ENCODE data around the gene PFDN2. TPM values are rescaled to one million over a fixed set of nuclear protein-coding genes. Genes with fewer than 3 reads are reported as not detected.

Gene PFDN2
- polyA plus RNA-seq, 4 donors, result 64.7 to 90.0 (median 71.0) TPM

GRCh38 chr1:161111117-161111516, 6.7 kb downstream of the PFDN2 start:
- DNase-seq (ENCODE audit: low read depth in 4 of 4, low spot score in 3 of 4), result no peak

GRCh38 chr1:161106431-161106830, 11.4 kb downstream of the PFDN2 start:
- DNase-seq (ENCODE audit: low read depth in 4 of 4, low spot score in 3 of 4), result no peak

- DNase-seq (ENCODE audit: low read depth in 4 of 4, low spot score in 3 of 4), result no peak
Observed at GRCh38 chr1:161100556-161100955, 17.3 kb downstream of the PFDN2 start.

- no peak for DNase-seq (ENCODE audit: low read depth in 4 of 4, low spot score in 3 of 4)
Observed at GRCh38 chr1:161099090-161099802, 18.6 kb downstream of the PFDN2 start.

- peak; percentile 70 to 77 (median 76) for DNase-seq (ENCODE audit: low read depth in 4 of 4, low spot score in 3 of 4)
Observed at GRCh38 chr1:161098210-161099068, 19.4 kb downstream of the PFDN2 start, which contains the start of gene KLHDC9. KLHDC9 (plus strand) TSS chr1:161098361; CDS start chr1:161098536, 175 bp downstream.

- DNase-seq (ENCODE audit: low read depth in 4 of 4, low spot score in 3 of 4), result no peak
Observed at GRCh38 chr1:161096530-161096929, 21.3 kb downstream of the PFDN2 start.

GRCh38 chr1:161096015-161096414, 21.8 kb downstream of the PFDN2 start:
- no peak for DNase-seq (ENCODE audit: low read depth in 4 of 4, low spot score in 3 of 4)

- DNase-seq (ENCODE audit: low read depth in 4 of 4, low spot score in 3 of 4), result no peak
Observed at GRCh38 chr1:161095230-161095629, 22.6 kb downstream of the PFDN2 start.

- DNase-seq (ENCODE audit: low read depth in 4 of 4, low spot score in 3 of 4), result no peak
Observed at GRCh38 chr1:161094481-161094880, 23.4 kb downstream of the PFDN2 start.

- no peak for DNase-seq (ENCODE audit: low read depth in 4 of 4, low spot score in 3 of 4)
Observed at GRCh38 chr1:161092621-161093028, 25.2 kb downstream of the PFDN2 start.

- DNase-seq (ENCODE audit: low read depth in 4 of 4, low spot score in 3 of 4), result no peak
Observed at GRCh38 chr1:161091796-161092507, 25.9 kb downstream of the PFDN2 start.

- DNase-seq (ENCODE audit: low read depth in 4 of 4, low spot score in 3 of 4), result no peak
Observed at GRCh38 chr1:161091093-161091492, 26.7 kb downstream of the PFDN2 start.

GRCh38 chr1:161090617-161091016, 27.2 kb downstream of the PFDN2 start:
- DNase-seq (ENCODE audit: low read depth in 4 of 4, low spot score in 3 of 4), result no peak

GRCh38 chr1:161089938-161090337, 27.9 kb downstream of the PFDN2 start:
- no peak for DNase-seq (ENCODE audit: low read depth in 4 of 4, low spot score in 3 of 4)

- peak in 3 of 4 donors; percentile 16 to 23 (median 16) for DNase-seq (ENCODE audit: low read depth in 4 of 4, low spot score in 3 of 4)
Observed at GRCh38 chr1:161089251-161089924, 28.4 kb downstream of the PFDN2 start, which contains the start of gene NECTIN4. NECTIN4 (minus strand) TSS chr1:161089558; CDS start chr1:161089296, 262 bp downstream.

GRCh38 chr1:161088587-161089110, 29.2 kb downstream of the PFDN2 start:
- DNase-seq (ENCODE audit: low read depth in 4 of 4, low spot score in 3 of 4), result no peak

- no peak for DNase-seq (ENCODE audit: low read depth in 4 of 4, low spot score in 3 of 4)
Observed at GRCh38 chr1:161086457-161086856, 31.4 kb downstream of the PFDN2 start.

GRCh38 chr1:161085165-161085564, 32.7 kb downstream of the PFDN2 start:
- DNase-seq (ENCODE audit: low read depth in 4 of 4, low spot score in 3 of 4), result no peak

- DNase-seq (ENCODE audit: low read depth in 4 of 4, low spot score in 3 of 4), result no peak
Observed at GRCh38 chr1:161084597-161084988, 33.2 kb downstream of the PFDN2 start.

Data from right renal pelvis (tissue), 4 donors.